OCI-LY7 (cell line): ENCODE data around the gene C11orf71. TPM values are rescaled to one million over a fixed set of nuclear protein-coding genes. Genes with fewer than 3 reads are reported as not detected.

Source experiments
- BruUV-seq: library from RNA; stranded (reverse); fragments of 400-500 nt; replicated peaks from 2 replicates; lab custom pipeline; 2021; lab: Mats Ljungman, UMichigan
- CTCF ChIA-PET: fragments of 300-600 bp; sonication (Branson Sonifier 250); formaldehyde crosslinking; loops from one replicate; lab custom pipeline; 2022; ENCODE audit warnings: antibody characterized with exemption; ENCODE audit not compliant: unreplicated experiment; lab: Charles Lee
- POLR2A ChIA-PET: fragments of 300-600 bp; sonication (Branson Sonifier 250); formaldehyde crosslinking; loops from one replicate; lab custom pipeline; 2022; ENCODE audit warnings: antibody characterized with exemption; lab: Charles Lee
- DNase-seq: peaks from one replicate; pipeline ENCODE4 v3.0.0-alpha.2; 2015; ENCODE audit warnings: low spot score
- H2AFZ ChIP-seq: fragments of 200-600 bp; sonication (generic), shearing (Covaris generic); 2 replicates; pipeline ENCODE4 v1.6.1; 2014; ENCODE audit warnings: mild to moderate bottlenecking, antibody characterized with exemption, low read length, moderate library complexity
- H3K27ac ChIP-seq: fragments of 200-600 bp; sonication (generic); 2 replicates; pipeline ENCODE4 v1.5.1; 2014; ENCODE audit warnings: mixed run types, low read depth, mild to moderate bottlenecking, moderate library complexity, low read length, inconsistent platforms; ENCODE audit not compliant: poor library complexity, severe bottlenecking
- H3K36me3 ChIP-seq: fragments of 200-600 bp; sonication (generic); 2 replicates; pipeline ENCODE4 v1.6.1; 2014; ENCODE audit warnings: mild to moderate bottlenecking, antibody characterized with exemption, low read length, moderate library complexity, mixed read lengths; ENCODE audit not compliant: insufficient read depth
- H3K4me1 ChIP-seq: fragments of 200-600 bp; sonication (generic); 2 replicates; pipeline ENCODE4 v1.5.1; 2014; ENCODE audit warnings: mild to moderate bottlenecking, low read length; ENCODE audit not compliant: insufficient read depth, poor library complexity, severe bottlenecking
- H3K4me2 ChIP-seq: fragments of 200-600 bp; sonication (generic); 2 replicates; pipeline ENCODE4 v1.6.1; 2014; ENCODE audit warnings: mild to moderate bottlenecking, low read length
- H3K4me3 ChIP-seq: fragments of 200-600 bp; sonication (generic); 2 replicates; pipeline ENCODE4 v1.5.1; 2014; ENCODE audit warnings: mild to moderate bottlenecking, low read depth, low read length; ENCODE audit not compliant: poor library complexity, severe bottlenecking
- H3K79me2 ChIP-seq: fragments of 200-600 bp; sonication (generic); 2 replicates; pipeline ENCODE4 v1.6.1; 2016; ENCODE audit warnings: low read depth, mild to moderate bottlenecking, low read length, moderate library complexity, mixed read lengths; ENCODE audit not compliant: insufficient read depth
- H3K9me2 ChIP-seq: fragments of 200-600 bp; sonication (generic); 2 replicates; pipeline ENCODE4 v1.6.1; 2016; ENCODE audit warnings: mild to moderate bottlenecking, low read length, mixed read lengths; ENCODE audit not compliant: insufficient read depth
- H3K9me3 ChIP-seq: fragments of 200-600 bp; sonication (generic); 2 replicates; pipeline ENCODE4 v1.6.1; 2014; ENCODE audit warnings: mild to moderate bottlenecking, mixed run types, low read length, mixed read lengths
- H4K20me1 ChIP-seq: fragments of 200-600 bp; sonication (generic); 2 replicates; pipeline ENCODE4 v1.6.1; 2014; ENCODE audit warnings: mild to moderate bottlenecking, antibody characterized with exemption, low read length, moderate library complexity, mixed read lengths; ENCODE audit not compliant: insufficient read depth
- EZH2phosphoT487 ChIP-seq: fragments of 200-600 bp; sonication (generic); IDR thresholded peaks from 2 replicates; pipeline ENCODE4 v1.6.1; 2018; ENCODE audit warnings: low read depth, borderline replicate concordance, mild to moderate bottlenecking, mixed run types, antibody characterized with exemption, low read length, moderate library complexity, mixed read lengths
- intact Hi-C: fragments of 100-400 bp; cut with micrococcal nuclease; formaldehyde crosslinking; loops from one replicate; pipeline ENCODE4 v1.10.0; 2022; ENCODE audit not compliant: unreplicated experiment
- total RNA-seq, 2 experiments: library from RNA; depleted of rRNA in 1 of 2; stranded (reverse); fragments of >200 nt in 1 of 2; shearing (Covaris generic) in 1 of 2; gene quantifications; 2 replicates each; pipeline ENCODE4 v1.2.3, GENCODE V29; 2014 to 2022
- TF ChIP-seq, protein P1 (sequence below): fragments of 200-600 bp; sonication (generic); conservative IDR thresholded peaks from 2 replicates; pipeline ENCODE4 v1.5.1; 2014; ENCODE audit warnings: mild to moderate bottlenecking, antibody characterized with exemption, low read length, moderate library complexity, mixed read lengths

Gene C11orf71
- total RNA-seq, 2 experiments from 2014 or later: 12.8 to 28.7 TPM

DNA sequence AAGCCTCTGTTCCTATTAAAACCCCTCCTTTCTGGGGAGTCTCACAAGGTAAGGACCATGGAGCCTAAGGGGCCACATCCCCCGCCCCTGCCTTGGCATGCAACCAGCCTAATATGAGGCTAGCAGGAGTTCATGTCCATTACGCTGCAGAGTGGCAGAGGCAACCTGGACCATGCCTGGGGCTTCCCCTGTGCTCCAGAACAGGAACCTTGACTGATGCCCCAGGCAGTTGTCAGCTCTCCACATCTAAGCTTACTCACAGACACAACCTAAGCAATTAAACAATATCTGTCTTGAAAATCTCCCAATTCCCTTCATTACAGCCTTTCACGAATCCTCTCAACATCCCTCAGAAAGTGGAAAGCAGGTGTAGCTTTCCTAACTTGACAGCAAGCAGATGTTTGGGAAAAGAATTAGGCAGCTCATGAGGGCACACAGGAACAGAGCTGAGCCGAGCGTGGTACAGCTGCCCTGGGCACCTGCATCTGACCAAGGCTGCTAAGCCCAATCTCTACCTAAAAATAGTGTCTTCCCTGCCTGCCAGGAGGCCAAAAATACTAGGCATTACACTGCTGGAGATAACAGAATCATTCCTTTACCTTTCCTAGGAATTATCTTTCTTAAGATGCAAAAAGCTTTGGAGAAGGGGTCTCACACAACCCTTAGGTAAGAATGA, 20.8 kb downstream of the C11orf71 start:
- POLR2A ChIA-PET: no interaction called here
- Histone ChIP-seq H3K27ac (no peak overlapping the region), H3K4me3 (no peak overlapping the region), H4K20me1 (no peaks in the 10 kb centered on the region), H3K4me2 (no peak overlapping the region), H3K4me1 (no peaks in the 10 kb centered on the region), H3K79me2 (no peaks in the 10 kb centered on the region), H3K36me3 (no peaks in the 10 kb centered on the region), H3K9me2 (no peaks in the 10 kb centered on the region), H3K9me3 (no peaks in the 10 kb centered on the region), H2AFZ (no peak overlapping the region)
- BruUV-seq: no TSS peak
- TF ChIP-seq EZH2phosphoT487: no peak
- TF ChIP-seq, protein P1, sequence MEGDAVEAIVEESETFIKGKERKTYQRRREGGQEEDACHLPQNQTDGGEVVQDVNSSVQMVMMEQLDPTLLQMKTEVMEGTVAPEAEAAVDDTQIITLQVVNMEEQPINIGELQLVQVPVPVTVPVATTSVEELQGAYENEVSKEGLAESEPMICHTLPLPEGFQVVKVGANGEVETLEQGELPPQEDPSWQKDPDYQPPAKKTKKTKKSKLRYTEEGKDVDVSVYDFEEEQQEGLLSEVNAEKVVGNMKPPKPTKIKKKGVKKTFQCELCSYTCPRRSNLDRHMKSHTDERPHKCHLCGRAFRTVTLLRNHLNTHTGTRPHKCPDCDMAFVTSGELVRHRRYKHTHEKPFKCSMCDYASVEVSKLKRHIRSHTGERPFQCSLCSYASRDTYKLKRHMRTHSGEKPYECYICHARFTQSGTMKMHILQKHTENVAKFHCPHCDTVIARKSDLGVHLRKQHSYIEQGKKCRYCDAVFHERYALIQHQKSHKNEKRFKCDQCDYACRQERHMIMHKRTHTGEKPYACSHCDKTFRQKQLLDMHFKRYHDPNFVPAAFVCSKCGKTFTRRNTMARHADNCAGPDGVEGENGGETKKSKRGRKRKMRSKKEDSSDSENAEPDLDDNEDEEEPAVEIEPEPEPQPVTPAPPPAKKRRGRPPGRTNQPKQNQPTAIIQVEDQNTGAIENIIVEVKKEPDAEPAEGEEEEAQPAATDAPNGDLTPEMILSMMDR: no peak
- no peak for DNase-seq
- intact Hi-C loops: no loop called here
- CTCF ChIA-PET: no interaction called here

DNA sequence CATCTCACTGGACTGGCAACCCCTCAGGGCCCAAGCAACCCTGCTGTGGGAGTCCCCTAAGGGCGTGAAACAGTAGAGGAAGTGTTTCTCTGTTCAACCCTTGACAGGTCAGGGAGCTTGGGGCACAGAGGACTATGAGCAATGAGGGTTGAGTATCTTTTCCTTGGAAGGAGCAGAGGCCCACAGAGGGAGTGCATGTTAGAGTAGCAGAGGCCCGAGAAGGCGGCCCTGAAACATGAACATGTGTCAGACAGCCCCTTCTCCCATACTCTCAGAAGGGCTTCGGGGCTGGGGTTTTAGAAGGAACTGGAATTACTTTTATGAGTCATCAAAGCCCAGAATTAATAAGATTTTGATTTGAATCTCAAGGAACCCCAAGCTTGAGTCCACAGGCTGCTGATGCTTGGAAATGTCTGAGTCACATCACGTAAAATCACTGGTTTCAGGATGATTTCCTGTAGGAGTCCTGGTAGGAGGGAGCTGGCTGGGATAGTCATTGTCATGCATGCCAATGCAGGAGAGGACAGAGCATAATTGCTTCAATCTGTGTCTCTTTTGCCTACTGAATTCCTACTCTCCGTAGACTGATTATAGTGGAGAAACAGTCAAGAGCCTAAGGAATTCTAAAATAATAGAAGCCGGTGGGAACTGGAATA, 22.6 kb downstream of the C11orf71 start:
- H3K9me2 ChIP-seq: no peaks in the 10 kb centered on the region
- DNase-seq: no peak
- TF ChIP-seq EZH2phosphoT487: no peak
- TF ChIP-seq, protein P1: no peak
- no peaks in the 10 kb centered on the region for H3K79me2 ChIP-seq
- H3K9me3 ChIP-seq: no peaks in the 10 kb centered on the region
- no peaks in the 10 kb centered on the region for H4K20me1 ChIP-seq
- H3K4me3 ChIP-seq: no peak overlapping the region
- no peak overlapping the region for H3K4me2 ChIP-seq
- BruUV-seq: no TSS peak
- intact Hi-C loops: no loop called here
- CTCF ChIA-PET: no interaction called here
- H3K4me1 ChIP-seq: no peaks in the 10 kb centered on the region
- H3K36me3 ChIP-seq: no peaks in the 10 kb centered on the region
- no peak overlapping the region for H2AFZ ChIP-seq
- POLR2A ChIA-PET: no interaction called here
- H3K27ac ChIP-seq: no peak overlapping the region

DNA sequence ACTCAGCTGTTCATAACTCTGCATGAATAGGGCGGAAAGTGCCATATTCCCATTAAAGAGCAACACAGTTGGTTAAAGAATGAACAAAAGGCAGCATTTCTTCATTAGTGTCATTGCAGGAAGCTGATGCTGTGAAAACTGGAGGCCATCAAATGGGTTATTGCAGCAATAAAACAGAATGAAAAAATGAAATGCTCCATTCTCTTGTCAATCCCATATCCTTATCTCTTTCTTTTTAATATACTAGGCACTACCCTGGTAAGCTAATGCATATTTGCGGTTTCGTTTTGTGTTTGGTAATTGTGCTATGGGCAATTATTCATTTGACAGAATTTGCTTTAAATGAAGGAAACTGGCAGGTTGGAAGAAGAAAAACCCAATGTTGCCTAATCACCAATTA, 25.3 kb downstream of the C11orf71 start:
- no peak overlapping the region for H3K4me2 ChIP-seq
- H4K20me1 ChIP-seq: no peaks in the 10 kb centered on the region
- H3K36me3 ChIP-seq: no peaks in the 10 kb centered on the region
- CTCF ChIA-PET: no interaction called here
- no peaks in the 10 kb centered on the region for H3K4me1 ChIP-seq
- no TSS peak for BruUV-seq
- no peaks in the 10 kb centered on the region for H3K79me2 ChIP-seq
- no peak overlapping the region for H2AFZ ChIP-seq
- no peak for DNase-seq
- H3K4me3 ChIP-seq: no peak overlapping the region
- TF ChIP-seq, protein P1: no peak
- POLR2A ChIA-PET: interaction anchor here (2.0 kb wide), 1 partner anchor 8 kb away, joined by 6 read pairs; no protein-coding TSS in a partner anchor
- H3K9me3 ChIP-seq: no peaks in the 10 kb centered on the region
- no peak overlapping the region for H3K27ac ChIP-seq
- intact Hi-C loops: no loop called here
- no peaks in the 10 kb centered on the region for H3K9me2 ChIP-seq
